Fibroblast of upper back skin (primary cell): ENCODE measurements around the gene PRPH2.
"Not testable (repeated sequence)": the region's sequence is repeated elsewhere in the genome, so short reads cannot be mapped to it uniquely, and the experiment has no call there.

Experiments used
- DNase-seq: peaks from one replicate; pipeline ENCODE4 v3.0.0-alpha.2; 2013

The PRPH2 gene

DNA sequence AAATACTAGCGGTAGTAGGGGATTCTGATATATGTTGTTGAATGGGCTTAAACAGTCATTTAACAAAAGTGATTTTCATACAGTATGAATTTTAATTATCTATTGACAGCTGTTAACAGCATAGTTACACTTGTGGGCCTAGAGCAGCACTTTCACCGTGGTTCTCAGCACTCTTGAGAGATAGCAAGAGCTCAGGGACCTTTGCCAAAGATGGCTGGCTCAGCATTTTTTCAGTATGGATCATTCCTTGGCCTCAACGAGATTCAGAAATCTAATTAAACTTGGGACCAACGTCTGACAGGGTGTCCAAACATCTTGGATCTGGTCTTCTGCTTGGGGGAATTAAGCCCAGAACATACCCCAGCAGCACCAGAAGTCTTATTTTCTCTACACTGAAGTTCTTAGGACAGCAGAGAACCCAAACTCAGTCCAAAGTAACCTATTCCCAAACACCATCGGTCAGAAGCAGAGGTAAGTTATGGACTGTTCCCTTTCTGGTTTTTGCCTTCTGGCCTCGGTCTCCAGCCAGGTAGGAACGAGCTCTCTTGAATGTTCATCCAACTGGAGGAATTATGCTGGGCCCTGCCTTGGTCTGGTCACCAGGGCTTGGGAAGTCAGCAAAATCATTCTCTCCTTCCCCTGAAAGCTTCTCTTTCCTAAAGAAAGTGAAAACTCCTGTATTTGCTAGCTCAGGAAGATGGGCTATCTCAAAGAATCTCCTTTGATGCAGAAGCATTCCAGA lies 25.7 kb downstream of the PRPH2 start:
- DNase-seq = peak; percentile 79

GRCh38 chr6:42694586-42694985 lies 27.8 kb downstream of the PRPH2 start:
- peak; percentile 87 for DNase-seq

GRCh38 chr6:42693725-42694323 lies 28.6 kb downstream of the PRPH2 start:
- peak; percentile 10 for DNase-seq

DNA sequence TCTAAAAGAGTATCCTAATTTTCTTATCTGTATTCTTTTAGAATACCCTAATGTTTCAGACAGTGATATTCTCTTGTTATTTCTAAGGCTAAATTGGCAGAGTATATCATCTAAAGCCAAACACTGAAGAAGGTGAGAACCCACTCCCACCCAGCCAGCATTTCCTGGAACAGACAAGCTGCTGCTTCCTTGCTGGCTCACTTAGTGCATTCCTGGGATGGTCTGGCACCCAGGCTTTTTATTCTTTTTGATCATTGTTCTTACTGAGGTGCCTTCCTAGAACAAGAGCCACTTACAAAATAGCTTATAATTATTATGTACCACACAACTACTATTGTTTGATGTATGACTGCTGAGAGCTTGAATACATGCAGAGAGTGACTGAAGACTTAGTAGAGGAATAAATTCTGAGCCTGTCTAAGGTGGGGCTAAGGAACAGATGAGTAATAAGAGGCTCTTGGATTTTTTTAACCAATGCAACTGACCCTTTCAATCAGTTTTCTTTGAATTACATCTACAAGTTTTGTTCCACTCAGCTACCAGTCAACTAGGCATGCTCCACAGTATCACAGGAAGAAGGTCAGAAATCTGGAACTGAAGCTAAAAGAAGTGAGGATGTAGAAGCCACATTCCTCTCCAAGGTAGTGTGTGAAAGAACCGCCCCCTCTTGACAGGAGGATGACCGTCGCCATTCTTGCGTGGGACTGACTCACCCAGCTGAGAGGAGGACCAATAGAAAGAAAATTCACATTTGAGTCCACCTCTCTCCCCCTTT lies 30.1 kb downstream of the PRPH2 start:
- DNase-seq = peak; percentile 50

- no peak for DNase-seq
Measured at GRCh38 chr6:42690872-42691271, 31.5 kb downstream of the PRPH2 start.

GRCh38 chr6:42690151-42690702 lies 32.2 kb downstream of the PRPH2 start:
- no peak for DNase-seq

DNA sequence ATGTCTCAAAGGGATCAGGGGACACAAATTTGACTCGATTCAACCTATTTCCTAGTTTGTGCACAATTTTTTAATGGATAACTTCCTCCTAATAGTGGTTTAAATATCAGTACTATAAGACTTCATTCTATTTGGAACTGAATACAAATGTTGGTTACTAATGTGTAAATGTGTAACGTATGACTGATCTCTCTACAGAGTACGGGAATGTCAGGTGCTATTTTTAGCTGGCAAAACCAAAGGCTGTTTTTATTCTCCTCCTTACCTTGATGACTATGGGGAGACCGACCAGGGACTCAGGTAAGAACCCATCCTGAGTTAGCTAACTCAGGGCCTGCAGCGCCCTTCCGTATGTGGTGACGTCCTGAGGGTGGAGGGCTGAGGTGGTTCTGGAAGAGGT lies 33.0 kb downstream of the PRPH2 start:
- no peak for DNase-seq

DNA sequence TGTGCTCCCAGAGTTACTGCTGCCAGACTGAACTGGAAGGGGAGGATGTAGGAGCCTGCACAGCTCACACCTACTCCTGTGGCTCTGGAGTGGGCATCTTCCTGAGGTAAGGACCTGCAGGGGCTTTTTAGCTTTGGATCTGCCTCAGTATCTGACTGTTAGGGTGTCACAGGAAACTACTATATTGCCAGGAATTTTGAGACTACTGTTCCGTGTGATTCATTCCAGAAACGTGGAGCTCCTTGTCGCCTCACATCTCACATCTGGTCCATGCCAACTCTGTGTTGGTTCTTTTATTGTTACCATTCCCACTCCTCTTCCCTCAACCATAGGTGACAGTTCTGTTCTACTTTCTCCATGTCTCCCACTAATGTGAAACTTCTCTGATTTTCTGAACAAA lies 34.1 kb downstream of the PRPH2 start:
- DNase-seq = no peak

- no peak for DNase-seq
Measured at GRCh38 chr6:42679358-42679757, 43.0 kb downstream of the PRPH2 start.

GRCh38 chr6:42674780-42675179 lies 47.6 kb downstream of the PRPH2 start:
- no peak for DNase-seq

DNA sequence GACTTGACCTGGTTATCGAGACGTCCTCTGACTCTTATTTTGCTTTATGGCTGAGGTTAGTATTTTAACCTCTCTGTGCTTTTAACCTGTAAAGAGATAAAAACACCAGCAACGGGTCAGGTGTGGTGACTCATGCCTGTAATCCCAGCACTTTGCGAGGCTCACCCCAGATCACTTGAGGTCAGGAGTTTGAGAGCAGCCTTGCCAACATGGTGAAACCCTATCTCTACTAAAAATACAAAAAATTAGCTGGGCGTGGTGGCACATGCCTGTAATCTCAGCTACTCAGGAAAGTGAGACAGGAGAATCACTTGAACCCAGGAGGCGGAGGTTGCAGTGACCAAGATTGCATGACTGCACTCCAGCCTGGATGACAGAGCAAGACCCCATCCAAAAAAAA lies 48.0 kb downstream of the PRPH2 start:
- DNase-seq = not testable (repeated sequence)

DNA sequence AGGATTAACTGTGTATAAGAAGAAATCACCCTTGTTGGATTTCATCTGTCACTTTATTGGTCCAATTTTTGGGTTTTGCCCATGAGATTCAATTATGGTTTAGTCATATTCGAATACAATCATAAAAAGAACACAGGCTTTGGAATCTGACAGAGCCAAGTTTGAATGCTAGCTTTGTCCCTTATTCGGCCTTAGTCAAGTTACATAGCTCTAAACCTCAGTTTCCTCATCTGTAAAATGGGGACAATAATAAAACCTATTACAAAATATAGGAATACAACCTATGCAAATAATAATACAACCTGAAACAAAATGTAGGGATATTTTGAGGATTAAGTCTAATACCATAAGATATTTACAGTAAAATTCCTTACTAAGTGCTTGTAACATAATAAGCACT lies 57.7 kb downstream of the PRPH2 start:
- no peak for DNase-seq

DNA sequence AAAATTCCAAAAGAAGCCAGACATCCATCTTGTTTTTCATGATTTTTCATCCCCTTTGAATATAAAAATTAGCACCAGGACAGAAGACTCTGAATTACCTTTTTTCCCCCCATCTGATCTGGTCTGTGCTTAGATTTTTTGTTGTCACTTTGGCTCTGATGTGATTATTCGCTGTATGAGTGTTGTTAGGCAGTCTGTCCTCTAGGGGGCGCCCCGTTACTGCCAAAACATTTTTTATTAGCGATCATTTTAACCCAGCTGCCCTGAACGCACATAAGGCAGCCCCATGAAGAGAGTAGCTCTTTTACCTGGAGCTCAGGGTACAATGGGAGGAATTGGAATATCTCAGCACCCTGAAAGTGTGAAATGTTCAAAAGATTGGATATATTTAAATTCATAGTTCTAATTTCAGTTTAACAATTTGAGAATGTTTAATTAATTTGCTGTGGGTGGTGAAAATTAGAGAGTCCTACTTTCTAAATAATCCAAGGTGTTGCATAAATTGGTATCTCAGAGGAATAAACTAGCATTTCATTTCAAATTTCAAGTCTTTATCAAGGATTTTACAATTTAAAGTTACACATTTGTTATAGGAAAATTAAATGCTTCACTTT lies 60.8 kb downstream of the PRPH2 start:
- DNase-seq = peak; percentile 75

GRCh38 chr6:42659806-42660205 lies 62.6 kb downstream of the PRPH2 start:
- no peak for DNase-seq

GRCh38 chr6:42653851-42654250 lies 68.5 kb downstream of the PRPH2 start:
- DNase-seq = no peak

DNA sequence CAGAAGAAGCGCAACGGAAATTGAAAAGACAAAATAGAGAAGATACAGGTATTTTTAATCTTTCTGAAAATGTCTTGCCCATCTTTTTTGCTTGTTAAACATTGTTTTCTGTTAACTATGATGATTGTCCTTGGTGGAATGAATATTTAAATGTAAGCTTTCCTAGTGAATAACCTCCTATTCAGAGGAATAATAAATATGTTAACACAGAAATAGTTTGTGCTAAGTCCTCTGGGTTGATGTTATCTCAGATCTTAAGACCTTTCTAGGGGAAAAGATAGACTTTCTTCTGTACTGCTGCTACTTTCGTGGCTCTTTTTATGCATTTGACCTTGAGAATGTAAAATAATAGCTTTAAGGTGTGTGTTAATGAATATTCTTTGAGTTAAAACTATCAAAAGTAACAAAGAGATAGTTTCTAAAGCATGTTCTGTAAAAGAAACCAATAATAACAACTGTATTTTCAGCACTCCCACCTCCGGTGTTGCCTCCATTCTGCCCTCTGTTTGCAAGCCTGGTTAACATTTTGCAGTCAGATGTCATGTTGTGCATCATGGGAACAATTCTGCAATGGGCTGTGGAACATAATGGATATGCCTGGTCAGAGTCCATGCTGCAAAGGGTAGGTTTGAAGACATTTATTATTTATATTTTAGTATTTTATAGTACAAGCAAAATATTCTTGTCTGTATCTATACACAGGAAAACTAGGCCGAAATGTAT lies 70.2 kb downstream of the PRPH2 start:
- DNase-seq = no peak
